ENCODE measurements around the gene KCTD15.

The KCTD15 gene

DNA sequence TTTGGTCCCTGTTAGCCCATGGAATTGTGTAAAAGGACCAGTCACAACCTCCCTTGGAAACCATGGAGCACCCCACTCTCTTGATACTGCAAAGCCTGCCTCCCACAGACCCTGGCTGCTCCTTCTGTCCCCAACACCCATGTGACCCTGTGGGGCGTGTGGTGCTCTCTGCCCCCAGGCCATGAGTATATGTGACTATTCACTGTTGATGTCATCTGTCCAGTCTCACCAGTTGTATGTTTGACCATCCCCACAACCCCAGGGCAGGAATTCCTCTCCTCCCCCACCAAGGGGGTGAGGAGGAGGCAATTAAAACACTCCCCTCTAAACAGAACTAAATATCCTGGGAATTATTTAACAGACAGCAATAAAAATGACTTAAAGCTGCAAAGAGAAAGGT, 35.2 kb downstream of the KCTD15 start:
- TF ChIP-seq TCF12 (IDR thresholded peaks at IDR 0.05; ENCODE audit: low read depth): no peak

DNA sequence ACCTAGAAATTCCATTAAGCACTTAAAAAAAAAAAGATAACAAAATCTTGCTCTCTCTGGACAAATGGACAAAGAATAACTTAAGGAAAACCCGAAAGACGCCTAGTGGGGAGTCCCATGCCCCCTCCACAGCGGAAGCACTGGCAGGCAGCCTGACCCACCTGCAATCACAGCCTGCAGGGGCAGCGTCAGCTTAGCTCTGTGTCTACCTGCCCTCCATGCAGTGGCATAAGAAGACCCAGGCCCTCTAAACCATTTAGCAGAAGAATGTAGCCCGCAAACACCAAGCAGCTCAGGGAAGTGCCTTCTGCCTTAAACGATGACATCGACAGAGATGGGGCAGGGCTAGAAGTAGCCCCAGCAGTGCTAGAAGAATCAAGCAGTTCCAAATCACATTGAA, 36.0 kb downstream of the KCTD15 start:
- TF ChIP-seq ZBTB7A (IDR thresholded peaks at IDR 0.05; ENCODE audit: low read depth): no peak

DNA sequence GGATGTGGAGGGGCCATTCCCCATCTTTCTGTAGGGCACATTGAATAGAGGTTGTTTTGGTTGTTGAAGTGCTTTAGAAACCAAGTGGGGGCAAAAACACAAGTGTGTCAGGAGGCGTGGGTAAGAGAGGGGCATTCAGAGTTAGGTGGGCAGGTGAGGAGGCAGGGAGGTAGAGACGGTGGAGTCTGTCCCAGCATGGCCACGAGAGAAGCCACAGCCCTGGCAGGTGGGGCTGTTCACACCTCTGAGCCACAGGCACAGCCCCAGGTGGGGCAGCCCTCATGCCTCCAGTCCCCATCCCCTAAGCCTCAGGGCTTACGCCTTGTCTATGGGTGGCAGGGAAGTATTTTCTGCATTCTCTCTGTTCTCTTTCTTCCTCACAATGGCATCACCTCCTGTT, 43.7 kb downstream of the KCTD15 start:
- TF ChIP-seq TEAD4 (IDR thresholded peaks at IDR 0.05) (no peak), EGR1 (IDR thresholded peaks at IDR 0.05) (no peak), TAF1 (IDR thresholded peaks at IDR 0.05; ENCODE audit: low read depth) (no peak), CEBPB (IDR thresholded peaks at IDR 0.05) (no peak)

DNA sequence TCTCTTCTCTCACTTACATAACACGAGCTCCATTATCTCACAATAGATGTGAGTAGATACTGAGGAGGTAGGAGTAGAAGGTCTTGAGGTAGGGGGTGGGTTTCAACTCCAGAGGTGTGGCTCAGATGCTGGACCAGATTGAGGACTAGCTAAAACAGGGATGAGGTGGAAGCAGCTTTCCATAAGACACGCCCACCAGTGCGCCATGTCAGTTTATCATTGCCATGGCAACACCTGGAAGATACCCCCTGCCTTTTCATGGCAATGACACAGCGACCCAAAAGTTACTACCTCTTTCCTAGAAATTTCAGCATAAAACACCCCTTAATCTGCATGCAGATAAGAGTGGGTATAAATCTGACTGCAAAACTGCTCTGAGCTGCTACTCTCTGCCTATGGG, 44.1 kb downstream of the KCTD15 start:
- TF ChIP-seq, protein P1, sequence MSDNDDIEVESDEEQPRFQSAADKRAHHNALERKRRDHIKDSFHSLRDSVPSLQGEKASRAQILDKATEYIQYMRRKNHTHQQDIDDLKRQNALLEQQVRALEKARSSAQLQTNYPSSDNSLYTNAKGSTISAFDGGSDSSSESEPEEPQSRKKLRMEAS (IDR thresholded peaks at IDR 0.05): no peak
- TF ChIP-seq RAD21 (IDR thresholded peaks at IDR 0.05; ENCODE audit: low read depth) (no peak), EGR1 (IDR thresholded peaks at IDR 0.05) (no peak), ZBTB7A (IDR thresholded peaks at IDR 0.05; ENCODE audit: low read depth) (no peak), TAF1 (IDR thresholded peaks at IDR 0.05; ENCODE audit: low read depth) (no peak), TEAD4 (IDR thresholded peaks at IDR 0.05) (no peak), YY1 (IDR thresholded peaks at IDR 0.05; ENCODE audit: low read depth) (no peak), CEBPB (IDR thresholded peaks at IDR 0.05) (no peak), FOXM1 (IDR thresholded peaks at IDR 0.05; ENCODE audit: borderline replicate concordance, low read depth) (no peak), EP300 (IDR thresholded peaks at IDR 0.05; ENCODE audit: borderline replicate concordance) (no peak), TCF12 (IDR thresholded peaks at IDR 0.05; ENCODE audit: low read depth) (no peak), NFIC (IDR thresholded peaks at IDR 0.05) (no peak), CREB1 (IDR thresholded peaks at IDR 0.05; ENCODE audit: low read depth) (no peak)
- TF ChIP-seq, protein P2, sequence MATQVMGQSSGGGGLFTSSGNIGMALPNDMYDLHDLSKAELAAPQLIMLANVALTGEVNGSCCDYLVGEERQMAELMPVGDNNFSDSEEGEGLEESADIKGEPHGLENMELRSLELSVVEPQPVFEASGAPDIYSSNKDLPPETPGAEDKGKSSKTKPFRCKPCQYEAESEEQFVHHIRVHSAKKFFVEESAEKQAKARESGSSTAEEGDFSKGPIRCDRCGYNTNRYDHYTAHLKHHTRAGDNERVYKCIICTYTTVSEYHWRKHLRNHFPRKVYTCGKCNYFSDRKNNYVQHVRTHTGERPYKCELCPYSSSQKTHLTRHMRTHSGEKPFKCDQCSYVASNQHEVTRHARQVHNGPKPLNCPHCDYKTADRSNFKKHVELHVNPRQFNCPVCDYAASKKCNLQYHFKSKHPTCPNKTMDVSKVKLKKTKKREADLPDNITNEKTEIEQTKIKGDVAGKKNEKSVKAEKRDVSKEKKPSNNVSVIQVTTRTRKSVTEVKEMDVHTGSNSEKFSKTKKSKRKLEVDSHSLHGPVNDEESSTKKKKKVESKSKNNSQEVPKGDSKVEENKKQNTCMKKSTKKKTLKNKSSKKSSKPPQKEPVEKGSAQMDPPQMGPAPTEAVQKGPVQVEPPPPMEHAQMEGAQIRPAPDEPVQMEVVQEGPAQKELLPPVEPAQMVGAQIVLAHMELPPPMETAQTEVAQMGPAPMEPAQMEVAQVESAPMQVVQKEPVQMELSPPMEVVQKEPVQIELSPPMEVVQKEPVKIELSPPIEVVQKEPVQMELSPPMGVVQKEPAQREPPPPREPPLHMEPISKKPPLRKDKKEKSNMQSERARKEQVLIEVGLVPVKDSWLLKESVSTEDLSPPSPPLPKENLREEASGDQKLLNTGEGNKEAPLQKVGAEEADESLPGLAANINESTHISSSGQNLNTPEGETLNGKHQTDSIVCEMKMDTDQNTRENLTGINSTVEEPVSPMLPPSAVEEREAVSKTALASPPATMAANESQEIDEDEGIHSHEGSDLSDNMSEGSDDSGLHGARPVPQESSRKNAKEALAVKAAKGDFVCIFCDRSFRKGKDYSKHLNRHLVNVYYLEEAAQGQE (IDR thresholded peaks at IDR 0.05; ENCODE audit: low read depth): no peak
- TF ChIP-seq, protein P3, sequence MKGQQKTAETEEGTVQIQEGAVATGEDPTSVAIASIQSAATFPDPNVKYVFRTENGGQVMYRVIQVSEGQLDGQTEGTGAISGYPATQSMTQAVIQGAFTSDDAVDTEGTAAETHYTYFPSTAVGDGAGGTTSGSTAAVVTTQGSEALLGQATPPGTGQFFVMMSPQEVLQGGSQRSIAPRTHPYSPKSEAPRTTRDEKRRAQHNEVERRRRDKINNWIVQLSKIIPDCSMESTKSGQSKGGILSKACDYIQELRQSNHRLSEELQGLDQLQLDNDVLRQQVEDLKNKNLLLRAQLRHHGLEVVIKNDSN (IDR thresholded peaks at IDR 0.05): no peak

DNA sequence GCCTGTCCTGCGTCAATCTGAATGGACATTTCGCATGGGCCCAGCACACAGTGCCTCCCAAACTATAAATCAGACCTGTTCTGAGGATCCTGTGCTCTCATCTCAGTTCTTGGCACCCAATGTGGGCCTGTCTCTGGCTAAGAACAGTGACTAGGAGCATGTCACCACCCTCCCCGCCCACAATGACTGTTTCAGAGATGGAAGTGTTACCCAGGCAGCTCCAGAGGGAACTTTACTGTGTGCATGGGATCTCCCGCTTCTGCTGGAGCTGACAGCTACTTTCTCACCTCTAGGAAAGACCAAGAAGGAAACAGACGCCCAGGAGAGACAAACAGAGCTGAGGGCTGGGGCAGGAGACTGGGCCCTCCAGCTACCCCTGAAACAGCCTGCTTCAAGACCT, 45.0 kb downstream of the KCTD15 start:
- TF ChIP-seq TEAD4 (IDR thresholded peaks at IDR 0.05): no peak
- no peak for TF ChIP-seq TAF1 (IDR thresholded peaks at IDR 0.05; ENCODE audit: low read depth)
- no peak for TF ChIP-seq FOXM1 (IDR thresholded peaks at IDR 0.05; ENCODE audit: borderline replicate concordance, low read depth)

DNA sequence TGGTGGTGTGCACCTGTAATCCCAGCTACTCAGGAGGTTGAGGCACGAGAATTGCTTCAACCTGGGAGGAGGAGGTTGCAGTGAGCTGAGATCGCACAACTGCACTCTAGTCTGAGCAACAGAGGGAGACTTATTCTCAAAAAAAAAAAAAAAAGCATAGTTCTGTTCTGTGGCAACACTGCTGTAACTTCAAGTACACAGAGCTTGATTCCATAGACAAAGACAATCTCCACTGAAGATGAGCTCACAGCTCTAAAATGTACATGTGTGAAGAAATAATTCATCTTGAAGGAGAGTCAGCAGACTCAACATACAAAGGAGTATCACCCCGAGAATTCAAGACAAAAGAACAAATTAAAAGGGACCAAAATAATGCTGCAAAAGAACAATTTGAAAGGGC, 47.8 kb downstream of the KCTD15 start:
- TF ChIP-seq TEAD4 (IDR thresholded peaks at IDR 0.05) (no peak), TAF1 (IDR thresholded peaks at IDR 0.05; ENCODE audit: low read depth) (no peak), YY1 (IDR thresholded peaks at IDR 0.05; ENCODE audit: low read depth) (no peak), TCF12 (IDR thresholded peaks at IDR 0.05; ENCODE audit: low read depth) (no peak), FOXM1 (IDR thresholded peaks at IDR 0.05; ENCODE audit: borderline replicate concordance, low read depth) (no peak), CEBPB (IDR thresholded peaks at IDR 0.05) (no peak), CREB1 (IDR thresholded peaks at IDR 0.05; ENCODE audit: low read depth) (no peak), EGR1 (IDR thresholded peaks at IDR 0.05) (no peak), RAD21 (IDR thresholded peaks at IDR 0.05; ENCODE audit: low read depth) (no peak), ZBTB7A (IDR thresholded peaks at IDR 0.05; ENCODE audit: low read depth) (no peak), NFIC (IDR thresholded peaks at IDR 0.05) (no peak), EP300 (IDR thresholded peaks at IDR 0.05; ENCODE audit: borderline replicate concordance) (no peak)
- TF ChIP-seq, protein P3 (IDR thresholded peaks at IDR 0.05): no peak
- TF ChIP-seq, protein P2 (IDR thresholded peaks at IDR 0.05; ENCODE audit: low read depth): no peak
- TF ChIP-seq, protein P1 (IDR thresholded peaks at IDR 0.05): no peak

DNA sequence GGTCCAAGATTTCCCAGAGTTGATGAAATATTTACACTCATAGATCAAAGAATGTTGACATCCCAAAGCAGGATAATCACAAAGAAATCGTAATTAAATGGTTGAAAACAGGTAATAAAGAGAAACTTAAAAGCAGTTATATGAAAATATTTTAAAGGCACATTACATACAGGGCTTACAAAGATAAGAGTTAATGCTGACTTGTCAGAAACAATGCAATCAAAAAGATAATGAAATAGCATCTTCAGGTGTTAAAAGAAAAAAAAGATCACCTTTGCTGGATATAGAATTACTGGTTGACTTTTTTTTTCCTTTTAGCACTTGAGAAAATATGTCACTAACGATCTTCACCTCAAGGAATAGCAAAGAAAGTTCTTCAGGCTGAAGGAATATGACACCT, 48.8 kb downstream of the KCTD15 start:
- TF ChIP-seq YY1 (IDR thresholded peaks at IDR 0.05; ENCODE audit: low read depth): no peak
- TF ChIP-seq TAF1 (IDR thresholded peaks at IDR 0.05; ENCODE audit: low read depth): no peak
- TF ChIP-seq, protein P2 (IDR thresholded peaks at IDR 0.05; ENCODE audit: low read depth): no peak
- no peak for TF ChIP-seq CEBPB (IDR thresholded peaks at IDR 0.05)
- TF ChIP-seq, protein P3 (IDR thresholded peaks at IDR 0.05): no peak
- no peak for TF ChIP-seq CREB1 (IDR thresholded peaks at IDR 0.05; ENCODE audit: low read depth)
- TF ChIP-seq TEAD4 (IDR thresholded peaks at IDR 0.05): no peak
- TF ChIP-seq, protein P1 (IDR thresholded peaks at IDR 0.05): no peak
- TF ChIP-seq NFIC (IDR thresholded peaks at IDR 0.05): no peak
- TF ChIP-seq ZBTB7A (IDR thresholded peaks at IDR 0.05; ENCODE audit: low read depth): no peak
- no peak for TF ChIP-seq RAD21 (IDR thresholded peaks at IDR 0.05; ENCODE audit: low read depth)
- TF ChIP-seq EP300 (IDR thresholded peaks at IDR 0.05; ENCODE audit: borderline replicate concordance): no peak
- no peak for TF ChIP-seq EGR1 (IDR thresholded peaks at IDR 0.05)
- TF ChIP-seq FOXM1 (IDR thresholded peaks at IDR 0.05; ENCODE audit: borderline replicate concordance, low read depth): no peak
- no peak for TF ChIP-seq TCF12 (IDR thresholded peaks at IDR 0.05; ENCODE audit: low read depth)
